ENCODE data around the gene DAB2IP.

GRCh38 chr9:121750259-121750714, 98.9 kb downstream of the DAB2IP start:
- TF ChIP-seq, protein P1, sequence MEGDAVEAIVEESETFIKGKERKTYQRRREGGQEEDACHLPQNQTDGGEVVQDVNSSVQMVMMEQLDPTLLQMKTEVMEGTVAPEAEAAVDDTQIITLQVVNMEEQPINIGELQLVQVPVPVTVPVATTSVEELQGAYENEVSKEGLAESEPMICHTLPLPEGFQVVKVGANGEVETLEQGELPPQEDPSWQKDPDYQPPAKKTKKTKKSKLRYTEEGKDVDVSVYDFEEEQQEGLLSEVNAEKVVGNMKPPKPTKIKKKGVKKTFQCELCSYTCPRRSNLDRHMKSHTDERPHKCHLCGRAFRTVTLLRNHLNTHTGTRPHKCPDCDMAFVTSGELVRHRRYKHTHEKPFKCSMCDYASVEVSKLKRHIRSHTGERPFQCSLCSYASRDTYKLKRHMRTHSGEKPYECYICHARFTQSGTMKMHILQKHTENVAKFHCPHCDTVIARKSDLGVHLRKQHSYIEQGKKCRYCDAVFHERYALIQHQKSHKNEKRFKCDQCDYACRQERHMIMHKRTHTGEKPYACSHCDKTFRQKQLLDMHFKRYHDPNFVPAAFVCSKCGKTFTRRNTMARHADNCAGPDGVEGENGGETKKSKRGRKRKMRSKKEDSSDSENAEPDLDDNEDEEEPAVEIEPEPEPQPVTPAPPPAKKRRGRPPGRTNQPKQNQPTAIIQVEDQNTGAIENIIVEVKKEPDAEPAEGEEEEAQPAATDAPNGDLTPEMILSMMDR (IDR thresholded peaks at IDR 0.05; ENCODE audit: borderline replicate concordance, extremely low read depth, low read length, poor library complexity, severe bottlenecking): no peak
- no peak for TF ChIP-seq EZH2 (IDR thresholded peaks at IDR 0.05; ENCODE audit: borderline replicate concordance, low read depth, low read length, severe bottlenecking)

Data from DND-41 (cell line).